H9 (cell line): ENCODE measurements around the gene EEF2KMT. TPM values are rescaled to one million over a fixed set of nuclear protein-coding genes. Genes with fewer than 3 reads are reported as not detected.

ENCODE experiments used
- DNase-seq: peaks from one replicate; pipeline ENCODE4 v3.0.0-alpha.2; 2017
- H2AFZ ChIP-seq: one replicate; pipeline ENCODE4 v1.6.1; 2013; ENCODE audit warnings: mild to moderate bottlenecking, low read length, control low read depth, moderate library complexity
- H2AK5ac ChIP-seq: 2 replicates; pipeline ENCODE4 v1.6.1; 2013; ENCODE audit warnings: low read length, control low read depth, mixed read lengths; ENCODE audit not compliant: insufficient read length
- H2BK120ac ChIP-seq: one replicate; pipeline ENCODE4 v1.6.1; 2013; ENCODE audit warnings: low read depth, mild to moderate bottlenecking, low read length, control low read depth, inconsistent platforms; ENCODE audit not compliant: poor library complexity, severe bottlenecking
- H2BK12ac ChIP-seq: 2 replicates; pipeline ENCODE4 v1.6.1; 2013; ENCODE audit warnings: low read length, control low read depth, mixed read lengths, low read depth; ENCODE audit not compliant: insufficient read length
- H2BK15ac ChIP-seq: 2 replicates; pipeline ENCODE4 v1.6.1; 2013; ENCODE audit warnings: low read depth, low read length, control low read depth
- H2BK20ac ChIP-seq: one replicate; pipeline ENCODE4 v1.6.1; 2013; ENCODE audit warnings: low read depth, mild to moderate bottlenecking, low read length, control low read depth, inconsistent platforms; ENCODE audit not compliant: poor library complexity, severe bottlenecking
- H2BK5ac ChIP-seq: 2 replicates; pipeline ENCODE4 v1.6.1; 2013; ENCODE audit warnings: low read length, control low read depth, mixed read lengths; ENCODE audit not compliant: insufficient read length
- H3K14ac ChIP-seq: 2 replicates; pipeline ENCODE4 v1.6.1; 2013; ENCODE audit warnings: low read length, control low read depth; ENCODE audit not compliant: insufficient read depth
- H3K18ac ChIP-seq: 2 replicates; pipeline ENCODE4 v1.6.1; 2013; ENCODE audit warnings: low read depth, mild to moderate bottlenecking, mixed read lengths, low read length, control low read depth; ENCODE audit not compliant: insufficient read length
- H3K23ac ChIP-seq: 2 replicates; pipeline ENCODE4 v1.6.1; 2013; ENCODE audit warnings: low read length, control low read depth, mixed read lengths, low read depth; ENCODE audit not compliant: insufficient read length
- H3K23me2 ChIP-seq: 2 replicates; pipeline ENCODE4 v1.6.1; 2013; ENCODE audit warnings: low read depth, mild to moderate bottlenecking, mixed read lengths, low read length, control low read depth; ENCODE audit not compliant: insufficient read length, poor library complexity, severe bottlenecking
- H3K27ac ChIP-seq: 2 replicates; pipeline ENCODE4 v1.5.1; 2013; ENCODE audit warnings: low read length, control low read depth, mixed read lengths, low read depth; ENCODE audit not compliant: insufficient read length
- H3K27me3 ChIP-seq: 2 replicates; pipeline ENCODE4 v1.6.1; 2013; ENCODE audit warnings: low read length, control low read depth, inconsistent platforms; ENCODE audit not compliant: insufficient read depth
- H3K4ac ChIP-seq: 2 replicates; pipeline ENCODE4 v1.6.1; 2013; ENCODE audit warnings: low read depth, mild to moderate bottlenecking, control low read depth, inconsistent platforms, low read length, moderate library complexity
- H3K4me1 ChIP-seq: 2 replicates; pipeline ENCODE4 v1.6.1; 2013; ENCODE audit warnings: low read length, control low read depth, inconsistent platforms; ENCODE audit not compliant: insufficient read depth
- H3K4me2 ChIP-seq: 2 replicates; pipeline ENCODE4 v1.6.1; 2013; ENCODE audit warnings: low read length, control low read depth, mixed read lengths; ENCODE audit not compliant: insufficient read length, insufficient read depth
- H3K56ac ChIP-seq: 2 replicates; pipeline ENCODE4 v1.6.1; 2013; ENCODE audit warnings: low read depth, mild to moderate bottlenecking, mixed read lengths, low read length, control low read depth; ENCODE audit not compliant: insufficient read length
- H3K79me1 ChIP-seq: 2 replicates; pipeline ENCODE4 v1.6.1; 2013; ENCODE audit warnings: low read depth, mild to moderate bottlenecking, moderate library complexity, low read length, control low read depth, inconsistent platforms; ENCODE audit not compliant: insufficient read depth, poor library complexity, severe bottlenecking
- H3K79me2 ChIP-seq: 2 replicates; pipeline ENCODE4 v1.6.1; 2013; ENCODE audit warnings: low read length, control low read depth, inconsistent platforms; ENCODE audit not compliant: insufficient read depth
- H3K9ac ChIP-seq: 2 replicates; pipeline ENCODE4 v1.6.1; 2013; ENCODE audit warnings: low read length, control low read depth, mixed read lengths; ENCODE audit not compliant: insufficient read length; ENCODE audit errors: extremely low read depth
- H3K9me3 ChIP-seq: one replicate; pipeline ENCODE4 v1.6.1; 2013; ENCODE audit warnings: low read depth, low read length, inconsistent platforms; ENCODE audit not compliant: control insufficient read depth
- H3T11ph ChIP-seq: one replicate; pipeline ENCODE4 v1.6.1; 2013; ENCODE audit warnings: mild to moderate bottlenecking, low read length, control low read depth, inconsistent platforms
- H4K20me1 ChIP-seq: one replicate; pipeline ENCODE4 v1.6.1; 2013; ENCODE audit not compliant: control insufficient read depth, insufficient read length, insufficient read depth
- H4K5ac ChIP-seq: 2 replicates; pipeline ENCODE4 v1.6.1; 2013; ENCODE audit warnings: low read depth, mild to moderate bottlenecking, mixed read lengths, low read length, control low read depth; ENCODE audit not compliant: insufficient read length
- H4K8ac ChIP-seq: replicated peaks from 2 replicates; pipeline ENCODE4 v1.6.1; 2013; ENCODE audit warnings: low read length, control low read depth, mixed read lengths, low read depth; ENCODE audit not compliant: insufficient read length
- H4K91ac ChIP-seq: 2 replicates; pipeline ENCODE4 v1.6.1; 2013; ENCODE audit warnings: low read depth, mild to moderate bottlenecking, moderate library complexity, mixed read lengths, low read length, control low read depth; ENCODE audit not compliant: insufficient read length
- H3K27ac Mint-ChIP-seq, 3 experiments: 2 replicates in 2 of 3; 3 replicates in 1 of 3; pipeline ENCODE4 v1.8.0; 2020 to 2021; ENCODE audit warnings: mixed read lengths in 3 of 3, mild to moderate bottlenecking in 1 of 3, moderate library complexity in 1 of 3
- H3K27me3 Mint-ChIP-seq: 2 replicates; pipeline ENCODE4 v1.8.0; 2021; ENCODE audit warnings: low read depth, mild to moderate bottlenecking, moderate library complexity, mixed read lengths
- H3K36me3 Mint-ChIP-seq, 3 experiments: 2 replicates in 2 of 3; 3 replicates in 1 of 3; pipeline ENCODE4 v1.8.0; 2020 to 2021; ENCODE audit warnings: low read depth in 3 of 3, mixed read lengths in 3 of 3; ENCODE audit not compliant: insufficient read depth in 1 of 3
- H3K4me1 Mint-ChIP-seq, 2 experiments: 2 replicates each; pipeline ENCODE4 v1.8.0; 2020; ENCODE audit warnings: mixed read lengths in 2 of 2
- H3K4me3 Mint-ChIP-seq, 2 experiments: 2 replicates in 1 of 2; 3 replicates in 1 of 2; pipeline ENCODE4 v1.8.0; 2020 to 2021; ENCODE audit warnings: mild to moderate bottlenecking in 2 of 2, mixed read lengths in 2 of 2, moderate library complexity in 1 of 2
- H3K9me3 Mint-ChIP-seq, 2 experiments: 2 replicates in 1 of 2; 3 replicates in 1 of 2; pipeline ENCODE4 v1.8.0; 2020; ENCODE audit warnings: mild to moderate bottlenecking in 2 of 2, mixed read lengths in 2 of 2, moderate library complexity in 1 of 2
- CTCF ChIP-seq: fragments of 200-600 bp; sonication (generic); conservative IDR thresholded peaks from 3 replicates; pipeline ENCODE4 v1.8.0; 2021; ENCODE audit warnings: antibody characterized with exemption, mild to moderate bottlenecking
- WGBS: extraction: QIAGEN DNeasy Blood & Tissue Kit; methylation state at CpG from one replicate; pipeline ENCODE4 v1.1.7; 2013; ENCODE audit warnings: missing lambda C conversion rate, low lambda C conversion rate, mixed read lengths; ENCODE audit not compliant: insufficient read length; ENCODE audit errors: extremely low coverage; 5-methylcytosine and 5-hydroxymethylcytosine counted together
- total RNA-seq: library from RNA; stranded (reverse); gene quantifications from 2 replicates; pipeline ENCODE4 v1.2.1, GENCODE V29; 2021

Gene EEF2KMT
- total RNA-seq, 1 experiment from 2014 or later: 16.4 TPM

- Histone ChIP-seq H3K23me2 (no peaks in the 10 kb centered on the region), H3K79me2 (no peaks in the 10 kb centered on the region), H4K91ac (no peak overlapping the region), H4K8ac (no peak overlapping the region), H4K20me1 (no peaks in the 10 kb centered on the region), H3K23ac (no peak overlapping the region), H3K18ac (no peak overlapping the region), H3K14ac (no peak overlapping the region; the same call in 1 of the 2 replicates), H2BK120ac (no peak overlapping the region), H2AK5ac (no peak overlapping the region), H2BK12ac (no peak overlapping the region), H2BK20ac (no peak overlapping the region), H3K4me1 (no peaks in the 10 kb centered on the region), H3K27ac (no peak overlapping the region), H2BK15ac (no peak overlapping the region; the same call in 1 of the 2 replicates), H3K9me3 (no peaks in the 10 kb centered on the region), H4K5ac (no peak overlapping the region), H3K4me2 (no peak overlapping the region), H3K79me1 (no peaks in the 10 kb centered on the region), H2BK5ac (no peak overlapping the region), H3K56ac (no peak overlapping the region), H3K4ac (no peak overlapping the region), H3T11ph (no peak overlapping the region), H3K27me3 (no peaks in the 10 kb centered on the region), H2AFZ (no peak overlapping the region), H3K9ac (no peak overlapping the region)
- Mint-ChIP-seq H3K27ac (no peak overlapping the region), H3K9me3 (no peaks in the 10 kb centered on the region), H3K4me1 (peaks cover 4 to 9% of the 10 kb centered on the region in 2 experiments; a peak in 3 of 4 replicates), H3K27me3 (peaks cover 6% of the 10 kb centered on the region), H3K36me3 (no peaks in the 10 kb centered on the region), H3K4me3 (no peak overlapping the region)
- TF ChIP-seq CTCF: no peak
- WGBS: no CpG with 5 or more reads among the region's 8 CpGs
- no peak for DNase-seq
Observed at GRCh38 chr16:5044011-5044540, 53.5 kb downstream of the EEF2KMT start.
